Keratinocyte (primary cell): ENCODE data around the gene RUNX1. TPM values are rescaled to one million over a fixed set of nuclear protein-coding genes. Genes with fewer than 3 reads are reported as not detected.

Experiments used
- DNase-seq: peaks from one replicate; pipeline ENCODE4 v3.0.0-alpha.2; 2011; ENCODE audit warnings: low read depth, missing footprints, low spot score
- FAIRE-seq: peaks from 2 replicates; lab custom pipeline; 2011; peaks lifted over from hg19 to GRCh38; lab: Jason Lieb, UNC
- H2AFZ ChIP-seq: 2 replicates; pipeline ENCODE4 v1.6.0; 2012; ENCODE audit warnings: low read length, control low read depth, inconsistent platforms; ENCODE audit not compliant: control insufficient read depth
- H3K27ac ChIP-seq: 2 replicates; pipeline ENCODE4 v1.5.1; 2011; ENCODE audit warnings: low read length; ENCODE audit not compliant: control insufficient read depth, insufficient read depth
- H3K27me3 ChIP-seq: 3 replicates; pipeline ENCODE4 v1.6.0; 2011; ENCODE audit warnings: low read length; ENCODE audit not compliant: control insufficient read depth, insufficient read depth; ENCODE audit errors: extremely low read depth
- H3K36me3 ChIP-seq, 2 experiments: 2 replicates in 1 of 2; 3 replicates in 1 of 2; pipeline ENCODE4 v1.5.1; 2011; ENCODE audit warnings: low read length in 2 of 2, mild to moderate bottlenecking in 1 of 2; ENCODE audit not compliant: control insufficient read depth in 2 of 2, insufficient read depth in 2 of 2; ENCODE audit errors: extremely low read depth in 1 of 2
- H3K4me1 ChIP-seq: 3 replicates; pipeline ENCODE4 v1.5.1; 2011; ENCODE audit warnings: low read length; ENCODE audit not compliant: control insufficient read depth, insufficient read depth; ENCODE audit errors: extremely low read depth
- H3K4me2 ChIP-seq: 3 replicates; pipeline ENCODE4 v1.6.0; 2011; ENCODE audit warnings: low read depth, low read length; ENCODE audit not compliant: control insufficient read depth, insufficient read depth; ENCODE audit errors: extremely low read depth
- H3K4me3 ChIP-seq, 3 experiments: fragments of 200-600 bp in 1 of 3; sonication (generic) in 1 of 3; 2 replicates in 2 of 3; 3 replicates in 1 of 3; pipeline ENCODE4 v1.5.1; 2011 to 2016; ENCODE audit warnings: low read length in 3 of 3, mild to moderate bottlenecking in 3 of 3, control low read depth in 2 of 3, inconsistent platforms in 1 of 3, low read depth in 1 of 3, mixed read lengths in 1 of 3, mixed run types in 1 of 3, moderate library complexity in 1 of 3; ENCODE audit not compliant: control insufficient read depth in 2 of 3, insufficient read depth in 2 of 3; ENCODE audit errors: extremely low read depth in 1 of 3
- H3K79me2 ChIP-seq: 2 replicates; pipeline ENCODE4 v1.6.0; 2012; ENCODE audit warnings: low read length; ENCODE audit not compliant: control insufficient read depth, insufficient read depth
- H3K9ac ChIP-seq: 3 replicates; pipeline ENCODE4 v1.6.0; 2011; ENCODE audit warnings: low read length; ENCODE audit not compliant: control insufficient read depth, insufficient read depth; ENCODE audit errors: extremely low read depth
- H3K9me1 ChIP-seq: 3 replicates; pipeline ENCODE4 v1.6.0; 2011; ENCODE audit warnings: low read length; ENCODE audit not compliant: control insufficient read depth, insufficient read depth; ENCODE audit errors: extremely low read depth
- H3K9me3 ChIP-seq: 2 replicates; pipeline ENCODE4 v1.5.1; 2012; ENCODE audit warnings: low read depth, low read length; ENCODE audit not compliant: control insufficient read depth
- H4K20me1 ChIP-seq: 3 replicates; pipeline ENCODE4 v1.6.0; 2011; ENCODE audit warnings: low read length; ENCODE audit not compliant: control insufficient read depth, insufficient read depth; ENCODE audit errors: extremely low read depth
- EZH2 ChIP-seq: IDR thresholded peaks from one replicate; pipeline ENCODE4 v1.6.1; 2012; ENCODE audit warnings: inconsistent platforms, mild to moderate bottlenecking, low read length, moderate library complexity
- dilution Hi-C: fragments of 300-500 bp; cut with MboI; formaldehyde crosslinking; loops from one replicate; pipeline ENCODE4 v1.7.0; 2020; ENCODE audit warnings: low sequenced_read_pairs; ENCODE audit not compliant: extremely low pct_ligation_motif_present
- polyA plus RNA-seq, 5 experiments: library from polyadenylated mRNA; depleted of rRNA in 3 of 5; stranded (reverse) in 3 of 5; stranded (forward) in 1 of 5; unstranded in 1 of 5; fragments of >200 nt; gene quantifications; 1 replicate in 1 of 5; 2 replicates in 3 of 5; 3 replicates in 1 of 5; pipeline versions ENCODE4 v1.2.1 to v1.2.3, GENCODE V29; 2011 to 2012; ENCODE audit warnings: missing spikeins in 2 of 5, low read depth in 1 of 5, low replicate concordance in 1 of 5
- TF ChIP-seq, protein P1 (sequence below), 3 experiments: IDR thresholded peaks in 1 of 3; conservative IDR thresholded peaks in 1 of 3; optimal IDR thresholded peaks in 1 of 3; 2 replicates in 2 of 3; 3 replicates in 1 of 3; pipeline versions ENCODE3 to v1.5.1; 2011; ENCODE audit warnings: low read length in 3 of 3, mild to moderate bottlenecking in 3 of 3, moderate library complexity in 2 of 3, control low read depth in 1 of 3, inconsistent platforms in 1 of 3; ENCODE audit not compliant: insufficient read depth in 2 of 3; ENCODE audit errors: extremely low read depth in 1 of 3

RUNX1 gene
- polyA plus RNA-seq, 1 donor (not counting 4 experiments of a cell fraction or from before 2014, with no cell fraction given) = 44.9 TPM

GRCh38 chr21:35090403-35090802 lies 41.3 kb upstream of the RUNX1 start:
- Histone ChIP-seq H3K9me1 (no peaks in the 10 kb centered on the region), H3K4me2 (no peak overlapping the region), H3K36me3 (no peaks in the 10 kb centered on the region), H4K20me1 (no peaks in the 10 kb centered on the region), H3K9me3 (peaks cover 2% of the 10 kb centered on the region), H3K9ac (no peak overlapping the region), H3K4me3 (no peak overlapping the region), H3K27ac (no peak overlapping the region), H3K79me2 (no peaks in the 10 kb centered on the region), H2AFZ (no peak overlapping the region), H3K27me3 (no peaks in the 10 kb centered on the region), H3K4me1 (peaks cover 23% of the 10 kb centered on the region)
- dilution Hi-C loops = no loop called here
- FAIRE-seq (no peak), DNase-seq (no peak)
- TF ChIP-seq EZH2 = no peak
- TF ChIP-seq, protein P1, sequence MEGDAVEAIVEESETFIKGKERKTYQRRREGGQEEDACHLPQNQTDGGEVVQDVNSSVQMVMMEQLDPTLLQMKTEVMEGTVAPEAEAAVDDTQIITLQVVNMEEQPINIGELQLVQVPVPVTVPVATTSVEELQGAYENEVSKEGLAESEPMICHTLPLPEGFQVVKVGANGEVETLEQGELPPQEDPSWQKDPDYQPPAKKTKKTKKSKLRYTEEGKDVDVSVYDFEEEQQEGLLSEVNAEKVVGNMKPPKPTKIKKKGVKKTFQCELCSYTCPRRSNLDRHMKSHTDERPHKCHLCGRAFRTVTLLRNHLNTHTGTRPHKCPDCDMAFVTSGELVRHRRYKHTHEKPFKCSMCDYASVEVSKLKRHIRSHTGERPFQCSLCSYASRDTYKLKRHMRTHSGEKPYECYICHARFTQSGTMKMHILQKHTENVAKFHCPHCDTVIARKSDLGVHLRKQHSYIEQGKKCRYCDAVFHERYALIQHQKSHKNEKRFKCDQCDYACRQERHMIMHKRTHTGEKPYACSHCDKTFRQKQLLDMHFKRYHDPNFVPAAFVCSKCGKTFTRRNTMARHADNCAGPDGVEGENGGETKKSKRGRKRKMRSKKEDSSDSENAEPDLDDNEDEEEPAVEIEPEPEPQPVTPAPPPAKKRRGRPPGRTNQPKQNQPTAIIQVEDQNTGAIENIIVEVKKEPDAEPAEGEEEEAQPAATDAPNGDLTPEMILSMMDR (optimal IDR thresholded peaks at IDR 0.05 in 1 of 3, IDR thresholded peaks at IDR 0.05 in 1 of 3, conservative IDR thresholded peaks at IDR 0.05 in 1 of 3; ENCODE audit: extremely low read depth in 1 of 3, insufficient read depth in 2 of 3, low read length in 3 of 3) = no peak

DNA sequence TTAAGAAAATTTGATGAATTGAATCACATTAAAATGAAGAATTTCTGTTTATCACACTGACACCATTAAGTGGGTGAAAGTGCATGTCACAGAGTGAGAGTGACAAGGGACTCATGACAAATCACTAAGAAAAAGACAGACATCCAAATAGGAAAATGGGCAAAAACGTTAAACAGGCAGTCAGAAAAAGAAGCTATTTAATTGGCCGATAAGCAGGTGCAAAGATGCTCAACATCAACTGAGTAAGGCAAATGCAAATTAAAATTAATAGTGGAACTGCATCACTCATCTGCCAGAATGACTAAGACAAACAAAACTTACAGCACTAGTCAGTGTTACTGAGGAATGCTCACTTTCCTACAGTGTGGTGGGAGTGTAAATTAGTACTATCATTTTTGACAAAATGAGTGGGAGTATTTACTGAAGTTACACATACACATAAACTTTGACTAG lies 39.2 kb upstream of the RUNX1 start:
- FAIRE-seq (peak; percentile 72), DNase-seq (no peak)
- Histone ChIP-seq H2AFZ (no peak overlapping the region), H4K20me1 (no peaks in the 10 kb centered on the region), H3K27me3 (no peaks in the 10 kb centered on the region), H3K4me2 (no peak overlapping the region), H3K27ac (no peak overlapping the region), H3K9ac (no peak overlapping the region), H3K79me2 (no peaks in the 10 kb centered on the region), H3K36me3 (no peaks in the 10 kb centered on the region), H3K4me1 (peaks cover 27% of the 10 kb centered on the region), H3K9me1 (no peaks in the 10 kb centered on the region), H3K9me3 (peaks cover 6% of the 10 kb centered on the region), H3K4me3 (no peak overlapping the region)
- dilution Hi-C loops = no loop called here
- TF ChIP-seq, protein P1 (optimal IDR thresholded peaks at IDR 0.05 in 1 of 3, IDR thresholded peaks at IDR 0.05 in 1 of 3, conservative IDR thresholded peaks at IDR 0.05 in 1 of 3; ENCODE audit: extremely low read depth in 1 of 3, insufficient read depth in 2 of 3, low read length in 3 of 3) = no peak
- TF ChIP-seq EZH2 = no peak
